Activated CD8-positive, alpha-beta memory T cell treated with anti-CD3 and anti-CD28 coated beads for 48 hours (primary cell): ENCODE data around the gene CREBL2.

Source experiments
- DNase-seq, 3 experiments: peaks; one replicate each; pipeline ENCODE4 v3.0.0-alpha.2; 2020; ENCODE audit warnings: low read depth in 2 of 3, low spot score in 2 of 3

The CREBL2 gene

DNA sequence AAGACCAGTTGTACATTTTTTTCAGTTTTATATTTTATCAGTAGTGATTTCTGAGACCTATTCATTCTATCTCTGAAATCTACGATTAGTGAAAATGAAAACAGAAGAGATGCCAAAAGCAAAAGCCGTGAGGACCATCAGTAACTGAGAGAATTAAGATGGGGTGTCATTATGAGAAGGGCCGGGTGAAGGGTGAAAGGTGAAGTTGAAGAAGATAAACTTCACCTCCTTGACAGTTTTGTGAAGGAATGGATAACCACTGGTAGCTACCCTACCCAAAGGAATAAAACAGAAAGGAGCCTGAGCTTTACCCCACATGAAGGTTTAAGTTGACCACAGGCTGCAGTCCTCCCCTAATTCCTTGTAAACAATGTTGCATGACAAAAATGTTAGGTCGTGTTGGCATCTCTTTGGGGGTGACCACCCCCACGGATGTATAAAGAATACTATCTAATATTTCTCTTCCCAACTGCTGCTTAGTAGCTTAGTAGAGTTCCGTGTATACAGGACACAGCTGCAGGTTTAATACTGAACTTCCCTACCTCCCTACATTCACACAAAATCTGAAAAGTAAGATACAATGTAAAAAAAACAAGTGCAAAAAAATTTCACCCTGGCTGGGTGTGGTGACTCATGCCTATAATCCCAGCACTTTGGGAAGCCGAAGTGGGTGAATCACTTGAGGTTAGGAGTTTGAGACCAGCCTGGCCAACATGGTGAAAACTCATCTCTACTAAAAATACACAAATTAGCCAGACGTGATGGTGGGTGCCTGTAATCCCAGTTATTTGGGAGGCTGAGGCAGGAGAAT is 60.4 kb downstream of the CREBL2 start:
- no peak for DNase-seq

DNA sequence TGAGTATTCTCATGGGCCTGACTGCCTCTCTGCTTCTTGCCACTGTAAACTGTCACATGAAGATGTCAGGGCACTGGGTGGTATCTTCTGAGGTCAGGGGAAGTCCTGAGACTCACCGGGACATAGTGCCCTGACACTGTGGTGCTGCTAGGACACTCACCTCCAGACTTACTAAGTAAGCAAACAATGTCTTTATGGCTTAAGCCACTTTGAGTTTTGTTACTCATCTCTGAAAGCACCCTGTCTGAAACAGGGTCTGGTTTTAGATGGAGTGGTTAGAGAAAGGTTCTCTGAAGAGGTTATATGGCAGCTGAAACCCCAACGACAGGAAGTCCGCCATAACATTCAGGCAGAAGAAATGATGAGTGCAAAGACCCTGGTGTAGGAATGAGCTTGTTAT is 61.6 kb downstream of the CREBL2 start:
- DNase-seq: no peak

DNA sequence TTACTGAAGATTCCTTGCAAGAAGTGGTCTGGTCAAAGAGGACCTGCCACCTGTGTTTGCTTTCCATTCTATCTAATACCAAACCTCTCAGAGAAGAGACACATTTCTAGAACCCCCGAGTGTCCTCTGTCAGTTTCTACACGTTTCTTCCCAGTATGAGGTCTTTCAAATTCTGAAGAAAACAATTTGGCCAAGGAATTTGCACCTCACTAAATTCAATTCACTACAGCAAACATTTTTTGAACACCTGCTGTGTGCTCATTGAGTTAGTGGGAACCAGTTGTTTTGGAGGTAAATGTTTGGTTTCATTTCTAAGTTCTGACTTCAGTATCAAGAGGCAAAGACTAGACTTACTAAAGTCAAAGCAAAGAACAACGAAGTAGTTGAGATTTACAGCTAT is 64.9 kb downstream of the CREBL2 start:
- DNase-seq: no peak

DNA sequence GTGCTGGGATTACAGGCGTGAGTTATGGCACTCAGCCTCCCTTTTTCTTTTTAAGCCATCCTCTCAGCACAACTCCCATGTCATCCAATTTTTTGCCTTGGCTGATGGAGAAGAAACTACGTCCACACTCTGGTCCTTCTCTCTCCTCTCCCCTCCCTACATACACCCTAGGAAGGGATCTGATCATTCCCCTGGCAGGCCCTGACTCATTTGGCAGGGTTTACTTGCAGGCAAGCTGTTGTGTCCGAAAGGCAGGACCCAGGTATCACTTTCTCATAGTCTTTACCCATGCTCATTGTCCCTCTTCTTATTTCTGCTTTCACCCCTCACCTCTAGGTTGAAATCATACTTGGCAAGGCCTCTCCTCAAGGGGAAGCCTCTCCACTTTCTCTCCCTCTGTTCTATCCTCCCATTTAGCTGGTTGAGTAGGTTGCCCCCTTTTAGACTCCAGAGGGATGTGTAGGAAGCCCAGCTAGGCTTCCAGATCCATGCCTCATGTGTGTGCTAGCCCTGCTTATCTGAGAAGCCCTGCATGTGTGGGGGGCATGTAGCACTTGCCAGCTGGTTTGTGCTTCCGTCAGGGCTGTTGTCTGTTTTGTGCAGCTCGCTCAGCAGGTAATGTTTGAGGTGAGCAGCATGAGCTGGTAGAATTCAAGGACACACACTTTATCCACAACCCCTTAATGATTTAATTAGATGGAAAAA is 69.5 kb downstream of the CREBL2 start:
- DNase-seq: no peak

DNA sequence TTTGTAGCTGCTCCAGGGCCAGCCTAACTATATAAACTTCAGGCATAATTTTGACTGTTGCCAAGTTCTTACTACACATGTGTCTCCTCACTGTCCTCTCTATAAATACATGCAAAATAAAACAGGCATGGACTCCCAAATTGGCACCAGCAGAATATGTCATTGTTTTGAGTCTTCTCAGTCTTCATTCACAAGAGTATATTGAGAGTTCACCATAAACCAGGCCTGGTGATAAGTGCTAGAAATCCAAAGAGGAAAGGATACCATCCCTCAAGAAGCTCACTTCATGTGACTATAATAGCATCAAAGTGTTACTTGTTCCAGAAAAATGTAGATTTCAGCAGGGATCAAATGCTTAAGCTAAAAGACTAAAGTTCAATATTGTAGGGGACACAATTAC is 70.6 kb downstream of the CREBL2 start:
- DNase-seq: no peak

DNA sequence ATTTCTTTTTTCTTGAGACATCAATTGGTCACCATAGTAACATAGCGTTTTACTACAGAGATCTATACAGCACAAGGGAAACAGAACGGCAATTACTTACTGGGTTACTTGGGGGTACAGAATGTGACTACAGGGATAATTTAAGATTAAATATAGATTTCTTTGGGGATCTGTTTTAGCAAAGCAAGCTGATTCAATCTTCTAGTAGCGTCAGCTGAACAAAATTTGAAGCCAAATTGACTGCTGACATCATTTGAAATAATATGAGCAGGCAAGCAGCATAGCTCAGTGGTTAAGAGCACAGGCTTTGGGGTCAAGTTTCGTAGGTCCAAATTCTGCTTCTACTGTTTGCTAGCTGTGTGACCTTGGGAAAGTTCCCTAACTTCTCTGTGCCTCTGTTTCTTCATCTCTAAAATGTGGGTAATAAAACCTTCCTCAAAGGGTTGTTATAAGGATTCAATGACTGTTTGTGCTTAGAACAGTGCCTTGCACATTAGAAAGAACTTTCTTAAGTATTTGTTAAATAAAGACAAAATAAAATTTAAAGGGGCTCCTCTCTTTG is 71.5 kb downstream of the CREBL2 start:
- DNase-seq: no peak

DNA sequence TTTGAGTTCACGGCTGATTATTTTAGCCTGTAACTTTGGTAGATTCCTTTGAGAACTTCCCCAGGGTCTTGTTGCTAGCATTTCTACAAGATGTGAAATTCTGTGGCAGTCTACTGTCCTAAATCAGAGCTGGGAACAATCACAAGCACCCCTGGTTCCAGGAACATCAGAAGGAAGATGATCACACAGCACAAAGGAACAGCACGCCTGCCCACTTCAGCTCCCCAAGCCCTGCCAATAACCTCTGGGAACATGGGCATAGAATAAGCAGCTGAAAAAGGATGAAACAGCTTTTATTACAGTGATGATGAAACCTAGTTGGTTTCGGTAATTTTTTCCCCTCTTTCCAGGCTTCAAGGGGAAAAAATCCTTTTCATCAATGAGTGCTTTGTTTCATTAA is 72.0 kb downstream of the CREBL2 start:
- DNase-seq: no peak

DNA sequence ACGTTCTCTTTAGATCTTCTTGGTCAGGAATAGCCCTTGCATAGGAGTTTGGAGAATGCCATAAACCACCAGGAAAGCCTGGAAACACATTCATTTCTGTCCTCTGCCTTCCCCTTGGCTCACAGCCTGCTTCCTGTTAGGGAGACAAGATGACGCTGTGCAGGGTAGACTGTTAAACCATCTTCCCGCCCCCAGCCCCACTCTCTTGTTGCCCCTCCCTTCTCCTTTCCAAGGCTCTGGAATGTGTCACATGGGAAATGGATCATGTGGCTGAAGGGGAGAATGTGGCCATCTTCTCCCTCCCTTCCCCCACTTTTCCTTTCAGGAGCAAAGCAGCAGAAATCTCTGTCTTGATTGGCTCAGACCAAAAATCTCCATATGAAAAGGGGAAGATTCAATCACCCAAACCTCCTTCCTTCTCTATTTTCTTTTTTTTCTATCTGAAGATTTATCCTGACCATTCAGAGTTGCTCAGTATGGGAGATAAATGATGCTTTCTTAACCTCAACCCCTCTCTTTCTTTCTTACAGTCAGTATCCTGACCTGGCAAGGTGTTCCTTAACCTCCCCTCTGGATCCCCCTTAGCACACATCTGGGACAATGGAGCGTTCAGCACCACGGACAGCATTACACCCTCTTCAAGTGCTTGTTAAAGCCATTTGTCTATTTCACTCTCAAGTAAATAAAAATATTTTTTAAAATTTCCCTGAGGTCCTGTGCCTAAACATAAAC is 72.9 kb downstream of the CREBL2 start:
- DNase-seq: no peak

DNA sequence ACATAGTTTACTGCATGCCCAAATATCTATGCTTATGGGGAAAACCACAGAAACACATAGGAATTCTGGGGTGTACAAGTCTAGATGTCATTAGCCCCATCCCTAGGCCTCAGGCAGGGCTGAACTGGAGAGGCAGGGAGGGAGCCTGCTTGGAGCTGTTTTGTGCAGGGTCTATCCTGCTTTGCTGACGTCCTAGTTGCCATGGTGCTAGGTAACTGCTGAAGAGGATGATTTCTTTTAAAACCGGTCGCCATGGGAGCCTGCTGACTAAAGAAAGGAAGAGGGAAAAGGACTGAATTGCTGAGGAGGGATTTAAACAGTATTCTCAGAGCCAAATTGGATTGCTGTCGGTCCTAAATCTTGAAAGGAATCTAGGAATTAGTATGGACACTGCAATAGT is 73.6 kb downstream of the CREBL2 start:
- no peak for DNase-seq

DNA sequence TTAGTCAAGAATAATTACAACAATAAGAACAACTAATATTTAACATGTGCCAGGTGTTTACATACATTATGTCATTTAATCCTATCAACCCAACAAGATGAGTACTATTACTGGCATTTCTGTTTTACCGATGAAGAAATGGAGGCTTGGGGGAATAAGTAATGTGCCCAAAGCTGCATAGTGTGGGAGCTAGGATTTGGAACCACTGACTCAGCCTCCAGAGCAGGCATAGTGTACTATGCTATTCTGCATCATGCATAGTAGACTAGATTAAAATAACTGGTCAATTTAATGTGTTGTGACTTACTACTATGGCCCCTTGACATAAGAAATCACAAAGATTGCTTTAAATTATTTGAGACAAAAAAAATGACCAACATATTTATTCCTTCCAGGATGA is 74.8 kb downstream of the CREBL2 start:
- DNase-seq: no peak

DNA sequence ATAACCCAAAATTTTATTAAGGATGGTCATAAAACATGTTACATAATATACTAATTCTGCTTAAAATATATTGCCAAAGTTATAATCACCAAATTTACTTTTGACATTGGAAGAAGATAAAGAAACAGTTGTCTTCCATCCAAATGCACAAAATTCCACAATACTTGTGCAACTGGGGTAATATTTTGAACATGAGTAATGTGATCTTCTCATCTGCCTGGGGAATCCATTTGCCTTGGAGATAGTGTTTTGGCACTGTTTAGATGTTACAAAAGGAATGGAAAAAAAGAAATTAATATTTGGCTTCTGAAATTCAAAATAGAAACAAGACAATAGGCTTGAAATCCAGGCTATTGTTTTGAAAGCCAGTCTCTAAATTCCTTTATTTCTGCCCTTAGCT is 75.2 kb downstream of the CREBL2 start:
- DNase-seq: no peak

DNA sequence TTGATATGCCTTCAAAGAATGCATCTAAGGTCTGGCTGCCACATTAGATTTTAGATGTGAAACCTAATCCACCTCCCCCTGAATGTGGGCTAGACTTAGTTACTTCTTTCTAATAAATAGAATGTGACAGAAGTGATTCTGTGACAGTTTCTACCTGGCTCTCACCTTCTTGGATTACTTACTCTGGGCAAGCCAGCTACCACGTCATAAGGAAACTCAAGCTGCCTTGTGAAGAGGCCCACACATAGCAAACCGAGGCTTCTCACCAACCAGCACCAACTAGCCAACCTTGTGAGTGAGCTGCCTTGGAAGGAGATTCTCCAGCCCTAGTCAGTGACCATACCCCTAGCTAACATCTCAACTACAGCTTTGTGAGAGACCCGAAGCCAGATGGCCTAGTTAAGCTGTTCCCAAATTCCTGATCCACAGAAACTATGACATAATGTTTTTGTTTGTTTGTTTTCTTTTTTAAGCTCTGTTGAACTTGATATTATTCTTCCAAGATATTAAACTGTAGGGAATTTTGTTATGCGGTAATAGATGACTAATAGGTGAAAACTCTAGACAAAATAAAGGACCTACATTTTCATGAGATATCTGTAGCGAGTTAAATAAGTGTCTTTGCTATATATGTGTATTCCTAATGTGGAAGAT is 78.1 kb downstream of the CREBL2 start:
- DNase-seq: no peak

DNA sequence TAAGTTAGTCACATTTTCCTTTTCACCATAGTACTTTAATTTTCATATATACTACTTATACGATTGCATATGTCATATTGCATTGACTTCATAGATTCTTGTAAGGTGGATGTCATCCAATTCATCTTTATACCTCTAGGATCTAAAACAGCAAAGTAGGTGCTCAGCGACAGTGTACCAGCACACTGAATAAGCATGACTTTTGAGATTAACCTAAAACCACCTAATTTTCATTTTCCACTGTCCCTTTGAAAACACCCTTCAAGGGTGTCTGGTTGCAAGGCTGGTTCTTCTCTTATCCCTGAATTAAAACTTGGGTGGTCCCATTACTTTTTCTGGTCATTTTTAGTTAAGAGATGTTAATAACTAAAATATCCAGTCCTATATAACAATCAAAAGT is 79.9 kb downstream of the CREBL2 start:
- DNase-seq: no peak

DNA sequence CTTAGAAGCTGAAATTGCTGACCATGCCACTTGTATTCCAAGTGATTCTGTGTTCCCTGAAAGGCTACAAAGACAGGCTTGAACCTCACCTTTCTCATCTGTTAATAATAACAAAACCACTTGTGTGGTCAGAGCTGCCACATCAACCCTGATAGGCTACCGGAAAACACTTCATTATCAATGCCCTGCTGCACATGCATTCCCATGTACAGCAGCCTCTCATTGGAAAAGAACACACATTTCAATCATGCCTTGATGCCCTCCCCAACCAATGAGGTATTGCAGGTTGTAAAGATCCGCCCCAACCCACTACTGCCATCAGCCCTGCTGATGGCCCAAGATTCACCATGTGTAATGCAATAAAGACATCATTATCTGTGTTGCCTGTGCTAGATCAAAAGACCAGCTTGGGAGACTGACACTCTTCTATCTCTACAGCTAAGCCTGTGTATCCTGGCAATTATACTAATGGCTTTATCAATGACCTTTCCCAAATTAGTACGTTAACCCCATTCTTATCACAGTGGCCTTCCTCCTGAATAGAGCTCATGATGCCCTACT is 81.5 kb downstream of the CREBL2 start:
- DNase-seq: no peak
